ENCODE data around the gene DHRSX. TPM values are rescaled to one million over a fixed set of nuclear protein-coding genes. Genes with fewer than 3 reads are reported as not detected.

The DHRSX gene
- total and polyA plus RNA-seq, 10 of the 15 experiments (the other 5 are each of a cell fraction or from before 2014, with no cell fraction given) = 1.7 to 39.5 (median 16.5) TPM

- H3K27ac ChIP-seq (ENCODE audit: control insufficient read depth, insufficient read depth) = no peak overlapping the region
- no peak overlapping the region for H3K9ac ChIP-seq (ENCODE audit: control insufficient read depth, insufficient read depth, low read length)
- no peaks in the 10 kb centered on the region for H4K20me1 ChIP-seq (ENCODE audit: control insufficient read depth, insufficient read depth)
- H3K79me2 ChIP-seq (ENCODE audit: control insufficient read depth, insufficient read depth, low read length) = no peaks in the 10 kb centered on the region
- intact Hi-C loops (cut with micrococcal nuclease; ENCODE audit: unreplicated experiment) = no loop called here
- no peak overlapping the region for H2AFZ ChIP-seq (ENCODE audit: control insufficient read depth, low read depth, low read length)
- H3K9me3 ChIP-seq (replicated peaks; ENCODE audit: control insufficient read depth, insufficient read depth, low read length) = no peaks in the 10 kb centered on the region; the same call in 2 of the 3 replicates
- no peaks in the 10 kb centered on the region for H3K4me1 ChIP-seq (ENCODE audit: control insufficient read depth, insufficient read depth, low read length)
- H3K36me3 ChIP-seq (ENCODE audit: control insufficient read depth in 2 of 2, insufficient read depth in 2 of 2, low read length in 1 of 2) = no peaks in the 10 kb centered on the region; a peak in 2 of 4 replicates
- ChIA-PET POLR2A (no interaction called here), SMC1A (ENCODE audit: uncharacterized antibody, unreplicated experiment) (no interaction called here), RAD21 (ENCODE audit: unreplicated experiment) (no interaction called here), CTCF (no interaction called here)
- WGBS (ENCODE audit: insufficient coverage, insufficient replicate concordance, low lambda C conversion rate, missing lambda C conversion rate) = 68% methylated on average over 11 of the region's 12 CpGs
- no peak overlapping the region for H3K4me2 ChIP-seq (ENCODE audit: control insufficient read depth, insufficient read depth)
- no TSS peak for BruUV-seq (replicated peaks)
- no peak overlapping the region for H3K4me3 ChIP-seq
- no peak for DNase-seq (ENCODE audit: low read depth, low spot score)
- in situ Hi-C loops (cut with MboI) = no loop called here
- TF ChIP-seq IRF5 (IDR thresholded peaks at IDR 0.05; ENCODE audit: borderline replicate concordance) = no peak
- no peak for TF ChIP-seq TAF1 (IDR thresholded peaks at IDR 0.05; ENCODE audit: borderline replicate concordance, low read depth, low read length)
- TF ChIP-seq IKZF2 (IDR thresholded peaks at IDR 0.05) = no peak
- no peak for TF ChIP-seq STAT1 (conservative IDR thresholded peaks at IDR 0.05)
- TF ChIP-seq, protein P1, sequence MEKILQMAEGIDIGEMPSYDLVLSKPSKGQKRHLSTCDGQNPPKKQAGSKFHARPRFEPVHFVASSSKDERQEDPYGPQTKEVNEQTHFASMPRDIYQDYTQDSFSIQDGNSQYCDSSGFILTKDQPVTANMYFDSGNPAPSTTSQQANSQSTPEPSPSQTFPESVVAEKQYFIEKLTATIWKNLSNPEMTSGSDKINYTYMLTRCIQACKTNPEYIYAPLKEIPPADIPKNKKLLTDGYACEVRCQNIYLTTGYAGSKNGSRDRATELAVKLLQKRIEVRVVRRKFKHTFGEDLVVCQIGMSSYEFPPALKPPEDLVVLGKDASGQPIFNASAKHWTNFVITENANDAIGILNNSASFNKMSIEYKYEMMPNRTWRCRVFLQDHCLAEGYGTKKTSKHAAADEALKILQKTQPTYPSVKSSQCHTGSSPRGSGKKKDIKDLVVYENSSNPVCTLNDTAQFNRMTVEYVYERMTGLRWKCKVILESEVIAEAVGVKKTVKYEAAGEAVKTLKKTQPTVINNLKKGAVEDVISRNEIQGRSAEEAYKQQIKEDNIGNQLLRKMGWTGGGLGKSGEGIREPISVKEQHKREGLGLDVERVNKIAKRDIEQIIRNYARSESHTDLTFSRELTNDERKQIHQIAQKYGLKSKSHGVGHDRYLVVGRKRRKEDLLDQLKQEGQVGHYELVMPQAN (conservative IDR thresholded peaks at IDR 0.05) = no peak
- TF ChIP-seq ZNF592 (IDR thresholded peaks at IDR 0.05) = no peak
- no peak for ATAC-seq
- FAIRE-seq = no peak
- H3K27me3 ChIP-seq (replicated peaks in 1 of 2; ENCODE audit: control insufficient read depth in 2 of 2, insufficient read depth in 2 of 2, low read length in 1 of 2) = no peaks in the 10 kb centered on the region
These were observed 66.3 kb downstream of the DHRSX start for GRCh38 chrX:2434270-2435163.
